Natural killer cell (primary cell): ENCODE data around the gene S100A13. TPM values are rescaled to one million over a fixed set of nuclear protein-coding genes. Genes with fewer than 3 reads are reported as not detected.

Experiments
- ATAC-seq, 3 donors: fragments of 150-1000 bp in 2 of 3; fragments of 200-7000 bp in 1 of 3; cut with Tn5 transposase; 1 replicate in 1 of 3; 2 replicates in 2 of 3; pipeline ENCODE4 v1.10.0; 2021; ENCODE audit warnings: mild to moderate bottlenecking in 2 of 3, moderate library complexity in 2 of 3
- DNase-seq, 2 donors: peaks; one replicate each; pipeline versions ENCODE4 v3.0.0 to v3.0.0-alpha.2; 2013 to 2021; ENCODE audit warnings: mixed read lengths in 1 of 2
- H3K27ac ChIP-seq: one replicate; pipeline ENCODE4 v1.5.1; 2013; ENCODE audit warnings: mild to moderate bottlenecking, low read length
- H3K27me3 ChIP-seq: one replicate; pipeline ENCODE4 v1.6.1; 2013; ENCODE audit warnings: low read length; ENCODE audit not compliant: control insufficient read depth, insufficient read depth
- H3K36me3 ChIP-seq: one replicate; pipeline ENCODE4 v1.6.1; 2013; ENCODE audit warnings: low read length; ENCODE audit not compliant: control insufficient read depth, insufficient read depth
- H3K4me1 ChIP-seq: one replicate; pipeline ENCODE4 v1.6.1; 2013; ENCODE audit warnings: low read length; ENCODE audit not compliant: control insufficient read depth, insufficient read depth
- H3K4me3 ChIP-seq: one replicate; pipeline ENCODE4 v1.5.1; 2013; ENCODE audit warnings: low read length
- H3K9me3 ChIP-seq: one replicate; pipeline ENCODE4 v1.6.1; 2013; ENCODE audit warnings: low read length; ENCODE audit not compliant: control insufficient read depth, insufficient read depth
- H3K27ac Mint-ChIP-seq, 2 donors: one replicate each; pipeline ENCODE4 v1.8.0; 2022; ENCODE audit warnings: mild to moderate bottlenecking in 2 of 2, mixed read lengths in 2 of 2, moderate library complexity in 1 of 2
- H3K27me3 Mint-ChIP-seq, 2 donors: one replicate each; pipeline ENCODE4 v1.8.0; 2022; ENCODE audit warnings: low read depth in 2 of 2, mixed read lengths in 2 of 2
- H3K36me3 Mint-ChIP-seq: one replicate; pipeline ENCODE4 v1.8.0; 2022; ENCODE audit warnings: mixed read lengths
- H3K4me1 Mint-ChIP-seq, 2 donors: one replicate each; pipeline ENCODE4 v1.8.0; 2022; ENCODE audit warnings: mixed read lengths in 2 of 2
- H3K4me3 Mint-ChIP-seq: one replicate; pipeline ENCODE4 v1.8.0; 2022; ENCODE audit warnings: mild to moderate bottlenecking, moderate library complexity, mixed read lengths
- H3K9me3 Mint-ChIP-seq, 2 donors: one replicate each; pipeline ENCODE4 v1.8.0; 2022; ENCODE audit warnings: mixed read lengths in 2 of 2
- CTCF ChIP-seq: fragments of 200-600 bp; IDR thresholded peaks from one replicate; pipeline ENCODE4 v1.8.0; 2022; ENCODE audit warnings: antibody characterized with exemption
- WGBS: methylation state at CpG from one replicate; pipeline ENCODE4 v1.1.7; 2013; ENCODE audit warnings: missing lambda C conversion rate; ENCODE audit not compliant: insufficient coverage; 5-methylcytosine and 5-hydroxymethylcytosine counted together
- intact Hi-C: fragments of 100-400 bp; cut with micrococcal nuclease; formaldehyde crosslinking; loops from one replicate; pipeline ENCODE4 v1.14.2; 2022
- total RNA-seq, 4 donors: library from RNA; stranded (reverse); fragments of 120-200 nt in 1 of 4; gene quantifications; one replicate each; pipeline versions ENCODE4 v1.2.3 to v1.2.4, GENCODE V29; 2013 to 2022

The S100A13 gene
- total RNA-seq, 3 donors from 2014 or later (not counting 1 experiment from before 2014, with no cell fraction given): 4.0 to 5.8 (median 4.1) TPM

GRCh38 chr1:153633161-153633753 is 6.0 kb upstream of the S100A13 start:
- no peaks in the 10 kb centered on the region for H3K27me3 ChIP-seq
- peak overlapping the region; percentile 72 for H3K4me3 ChIP-seq
- Mint-ChIP-seq H3K27me3 (no peaks in the 10 kb centered on the region), H3K27ac (peak overlapping the region; percentile 98 to 99), H3K9me3 (no peaks in the 10 kb centered on the region), H3K4me1 (peaks cover 24 to 34% of the 10 kb centered on the region in 2 donors), H3K36me3 (peaks cover 7% of the 10 kb centered on the region), H3K4me3 (peak overlapping the region; percentile 99)
- ATAC-seq (no peak), DNase-seq (no peak)
- no peaks in the 10 kb centered on the region for H3K9me3 ChIP-seq
- intact Hi-C loops: loop anchor here (5.0 kb wide), 1 partner anchor 359 kb away; the partner anchor contains the start of gene RPS27
- peaks cover 24% of the 10 kb centered on the region for H3K4me1 ChIP-seq
- 85% methylated on average over 17 of the region's 18 CpGs for WGBS
- peaks cover 24% of the 10 kb centered on the region for H3K36me3 ChIP-seq
- H3K27ac ChIP-seq: peak overlapping the region; percentile 91
- TF ChIP-seq CTCF: no peak

GRCh38 chr1:153631047-153632022 is 4.0 kb upstream of the S100A13 start:
- peaks cover 26 to 30% of the 10 kb centered on the region in 2 donors for H3K4me1 Mint-ChIP-seq
- no peaks in the 10 kb centered on the region for H3K9me3 ChIP-seq
- no peak overlapping the region for H3K27ac Mint-ChIP-seq
- TF ChIP-seq CTCF: no peak
- ATAC-seq: no peak
- no peaks in the 10 kb centered on the region for H3K27me3 ChIP-seq
- H3K27ac ChIP-seq: no peak overlapping the region
- WGBS: 87% methylated on average over 7 of the region's 10 CpGs
- no peaks in the 10 kb centered on the region for H3K9me3 Mint-ChIP-seq
- DNase-seq: no peak
- H3K4me3 ChIP-seq: no peak overlapping the region
- H3K4me3 Mint-ChIP-seq: no peak overlapping the region
- H3K4me1 ChIP-seq: peaks cover 39% of the 10 kb centered on the region
- H3K27me3 Mint-ChIP-seq: peaks cover 6% of the 10 kb centered on the region in 2 donors
- no peaks in the 10 kb centered on the region for H3K36me3 Mint-ChIP-seq
- peaks cover 5% of the 10 kb centered on the region for H3K36me3 ChIP-seq
- intact Hi-C loops: loop anchor here (5.0 kb wide), 1 partner anchor 361 kb away; the partner anchor contains the start of gene RPS27

GRCh38 chr1:153630384-153630783 is 3.1 kb upstream of the S100A13 start:
- Mint-ChIP-seq H3K4me3 (no peak overlapping the region), H3K27me3 (peaks cover 6 to 8% of the 10 kb centered on the region in 2 donors), H3K36me3 (no peaks in the 10 kb centered on the region), H3K4me1 (peaks cover 26 to 33% of the 10 kb centered on the region in 2 donors), H3K9me3 (no peaks in the 10 kb centered on the region), H3K27ac (no peak overlapping the region)
- no peak for TF ChIP-seq CTCF
- intact Hi-C loops: loop anchor here (5.0 kb wide), 1 partner anchor 362 kb away; the partner anchor contains the start of gene RPS27
- ATAC-seq (no peak), DNase-seq (no peak)
- H3K27me3 ChIP-seq: no peaks in the 10 kb centered on the region
- H3K4me1 ChIP-seq: peaks cover 35% of the 10 kb centered on the region
- H3K4me3 ChIP-seq: no peak overlapping the region
- no peaks in the 10 kb centered on the region for H3K36me3 ChIP-seq
- WGBS: 96% methylated on average over 6 of the region's 7 CpGs
- H3K9me3 ChIP-seq: no peaks in the 10 kb centered on the region
- H3K27ac ChIP-seq: no peak overlapping the region
